IPS DF 19.7 (cell line): ENCODE measurements around the gene TMEM43.

Source experiments
- DNase-seq: peaks from one replicate; pipeline ENCODE4 v3.0.0-alpha.2; 2013; ENCODE audit warnings: low read depth, low spot score

The TMEM43 gene

DNA sequence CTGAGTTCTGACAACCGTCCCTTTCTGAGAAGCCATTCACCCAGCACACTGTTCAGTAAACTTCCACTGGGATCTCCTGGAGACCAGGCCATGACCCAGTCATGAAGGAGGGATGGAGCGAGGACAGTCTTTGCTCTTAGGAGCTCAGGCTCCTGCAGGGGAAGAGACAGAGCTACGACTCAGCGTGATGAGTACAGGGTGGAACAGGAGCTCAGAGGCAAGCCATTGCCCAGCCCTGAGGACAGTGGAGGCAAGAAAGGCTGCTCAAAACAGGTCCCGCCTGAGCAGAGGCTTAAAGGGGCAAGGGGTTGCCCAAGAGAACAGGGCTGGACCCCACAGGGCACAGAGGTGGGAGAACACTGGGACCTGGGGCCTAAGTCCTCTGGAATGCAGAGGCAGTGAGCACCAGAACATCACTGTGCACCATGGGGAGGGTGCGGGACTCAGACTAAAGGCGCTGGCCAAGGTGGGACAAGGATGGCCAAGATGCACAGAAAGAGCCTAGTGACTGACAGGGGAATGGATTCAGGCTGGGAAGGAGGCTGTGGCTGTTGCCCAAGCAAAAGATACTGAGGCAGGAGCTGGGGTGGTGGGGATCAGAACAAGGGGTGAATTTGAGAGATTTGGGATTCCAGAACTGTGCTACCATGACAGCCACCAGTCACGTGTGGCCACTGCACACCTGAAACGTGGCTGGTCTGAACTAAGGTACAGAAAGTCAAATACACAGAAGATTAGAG is 25.8 kb downstream of the TMEM43 start:
- no peak for DNase-seq

DNA sequence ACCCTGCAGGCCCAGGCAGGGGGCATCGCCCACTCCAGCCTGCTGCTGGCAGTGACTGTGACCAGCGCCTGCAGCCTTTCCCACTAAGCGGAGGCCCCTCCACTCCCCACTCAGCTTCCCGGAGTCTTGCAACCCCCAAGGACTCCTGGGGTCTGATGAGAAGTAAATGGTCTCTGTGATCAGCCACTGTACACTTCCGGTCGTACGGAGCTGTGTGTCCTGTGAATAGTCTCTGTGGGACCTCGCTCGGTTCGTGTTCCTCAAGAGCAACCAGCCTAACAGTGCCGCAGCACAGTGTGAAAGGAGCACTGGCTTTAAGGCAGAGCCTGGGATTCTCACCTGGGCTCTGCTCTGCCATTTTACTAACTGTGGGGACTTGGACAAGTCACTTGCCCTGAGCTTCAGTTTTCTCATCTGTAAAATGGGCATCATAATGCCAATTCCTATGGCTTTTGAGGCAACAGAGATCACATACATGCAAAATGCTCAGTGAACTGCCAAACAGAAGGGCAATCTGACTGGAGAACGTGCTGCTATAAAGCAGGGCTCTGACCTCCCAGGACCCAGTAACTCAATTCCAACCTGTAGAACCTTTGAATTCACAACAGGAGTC is 26.7 kb downstream of the TMEM43 start:
- no peak for DNase-seq

DNA sequence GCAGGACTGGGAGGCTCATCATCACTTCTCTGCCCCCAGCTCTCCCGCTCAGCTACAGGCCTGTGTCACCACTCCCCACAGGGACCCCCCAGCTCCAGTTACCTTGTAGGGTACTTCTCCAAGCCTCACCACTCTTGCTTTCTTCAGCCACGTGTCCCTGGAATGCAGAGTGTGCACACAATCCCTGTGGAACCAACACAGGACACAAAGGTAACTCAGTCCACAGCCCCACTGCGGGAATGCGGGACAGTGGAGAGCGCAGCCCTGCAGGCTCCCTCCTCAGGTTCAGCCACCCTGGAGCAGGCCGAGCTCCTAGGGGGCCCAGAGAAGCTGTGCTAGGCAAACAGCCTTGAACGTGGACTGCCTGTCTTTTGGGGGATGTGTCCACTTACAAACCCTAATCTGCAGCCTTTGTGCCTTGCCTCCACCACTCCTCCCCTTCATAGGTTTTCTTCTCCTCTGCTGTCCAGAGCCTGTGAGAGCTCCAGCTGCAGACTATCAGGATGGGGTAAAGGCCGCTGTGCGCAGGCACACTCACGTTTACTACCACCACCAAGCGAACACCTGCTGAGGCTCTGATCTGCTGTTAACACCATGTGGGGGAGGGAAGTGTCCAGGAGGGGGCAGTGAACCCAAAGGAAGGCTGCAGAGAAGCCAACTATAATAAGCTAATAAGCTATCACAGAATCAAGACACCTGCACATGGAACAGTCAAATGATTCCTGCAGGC is 27.5 kb downstream of the TMEM43 start:
- no peak for DNase-seq

DNA sequence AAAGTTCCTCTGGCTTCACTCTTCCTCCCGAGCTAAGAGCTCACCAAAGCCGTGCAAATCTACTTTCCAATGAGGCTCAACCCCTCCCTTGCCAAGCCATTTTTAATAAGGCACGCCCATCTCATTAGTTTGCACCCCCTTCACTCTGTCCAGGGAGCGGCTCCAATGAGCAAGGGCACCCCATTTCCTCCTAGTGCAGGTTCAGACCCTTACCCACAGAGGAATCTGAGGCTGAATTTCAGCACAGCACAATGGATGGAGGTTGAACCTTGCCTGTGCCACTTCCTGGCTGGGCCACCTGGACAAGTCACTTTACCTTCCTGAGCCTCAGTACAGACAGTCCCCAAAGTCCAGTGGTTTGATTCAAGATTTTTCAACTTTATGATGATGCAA is 28.1 kb downstream of the TMEM43 start:
- DNase-seq, result no peak

DNA sequence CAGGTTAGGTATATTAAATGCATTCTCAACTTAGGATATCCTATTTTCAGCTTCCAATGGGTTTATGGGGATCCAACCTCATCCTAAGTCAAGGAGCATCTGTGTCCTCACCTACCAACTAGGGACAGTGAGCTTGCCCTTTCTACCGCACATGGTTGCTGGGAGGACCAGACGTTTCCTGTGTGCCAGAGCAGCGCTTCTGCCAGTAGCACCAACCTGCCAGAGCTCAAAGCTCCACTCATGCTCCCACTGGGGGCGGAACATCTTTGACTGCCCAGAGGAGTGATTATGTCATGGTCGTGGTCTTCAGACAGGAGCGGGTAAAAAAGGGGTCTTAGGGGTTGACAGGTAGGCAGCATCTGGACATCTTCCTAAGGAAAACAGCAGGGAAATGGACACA is 28.8 kb downstream of the TMEM43 start:
- DNase-seq, result no peak

DNA sequence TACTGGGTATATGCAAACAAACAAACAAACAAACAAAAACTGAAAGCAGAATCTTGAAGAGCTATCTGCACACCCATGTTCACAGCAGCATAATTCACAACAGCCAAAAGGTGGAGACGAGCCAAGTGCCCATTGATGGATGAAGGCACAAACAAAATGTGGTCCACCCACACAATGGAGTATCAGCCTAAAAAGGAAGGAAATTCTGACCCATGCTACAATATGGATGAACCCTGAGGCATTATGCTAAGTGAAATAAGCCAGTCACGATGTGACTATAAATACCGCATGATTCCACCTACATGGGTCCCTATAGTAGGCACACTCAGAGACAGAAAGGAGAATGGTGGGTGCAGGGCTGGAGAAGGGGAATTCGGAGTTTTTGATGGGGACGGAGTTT is 29.4 kb downstream of the TMEM43 start:
- DNase-seq, result no peak

DNA sequence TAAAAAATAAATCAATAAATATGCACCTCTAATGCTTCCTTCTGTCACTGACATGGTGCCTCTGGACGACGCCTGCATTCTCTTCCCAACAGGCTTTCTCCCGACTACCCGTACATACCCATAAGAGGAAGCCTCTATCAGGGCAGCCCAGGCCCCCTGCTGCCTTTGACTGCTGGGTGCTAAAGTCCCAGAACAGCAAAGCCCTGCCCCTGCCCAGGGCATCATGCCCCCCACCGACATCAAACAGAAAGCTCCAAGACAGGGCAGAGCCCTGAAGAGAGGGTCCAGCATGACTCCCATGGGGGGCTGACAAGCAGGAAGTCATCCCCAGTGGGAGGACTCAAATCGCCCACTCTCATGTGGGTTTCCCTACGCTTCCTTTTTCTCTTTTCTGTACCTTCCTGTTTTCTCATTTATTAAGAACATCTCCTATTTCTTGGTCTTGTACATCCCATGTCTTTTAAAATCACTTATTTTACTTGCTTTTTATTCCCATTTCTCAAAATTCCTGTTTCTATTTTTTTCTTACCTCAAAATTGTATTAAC is 30.1 kb downstream of the TMEM43 start:
- no peak for DNase-seq

DNA sequence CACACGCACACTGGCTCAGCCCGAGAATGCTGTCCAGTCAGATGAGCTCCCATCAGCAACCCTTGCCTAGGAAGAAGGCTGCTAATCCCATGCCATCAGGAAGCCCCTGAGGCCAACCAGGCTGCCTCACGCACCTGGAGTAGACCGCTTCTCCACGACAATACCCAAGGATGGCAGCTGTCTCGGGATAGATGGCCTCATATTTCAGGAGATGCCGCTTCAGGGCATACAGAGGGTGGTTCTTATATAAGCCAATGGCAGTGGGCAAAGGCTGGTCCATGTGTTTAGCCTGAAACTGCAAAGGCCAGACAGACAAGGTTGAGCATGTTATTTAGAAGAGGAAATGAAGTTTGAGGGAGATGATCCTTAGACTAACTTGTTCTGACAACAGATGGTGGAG is 31.3 kb downstream of the TMEM43 start:
- no peak for DNase-seq

DNA sequence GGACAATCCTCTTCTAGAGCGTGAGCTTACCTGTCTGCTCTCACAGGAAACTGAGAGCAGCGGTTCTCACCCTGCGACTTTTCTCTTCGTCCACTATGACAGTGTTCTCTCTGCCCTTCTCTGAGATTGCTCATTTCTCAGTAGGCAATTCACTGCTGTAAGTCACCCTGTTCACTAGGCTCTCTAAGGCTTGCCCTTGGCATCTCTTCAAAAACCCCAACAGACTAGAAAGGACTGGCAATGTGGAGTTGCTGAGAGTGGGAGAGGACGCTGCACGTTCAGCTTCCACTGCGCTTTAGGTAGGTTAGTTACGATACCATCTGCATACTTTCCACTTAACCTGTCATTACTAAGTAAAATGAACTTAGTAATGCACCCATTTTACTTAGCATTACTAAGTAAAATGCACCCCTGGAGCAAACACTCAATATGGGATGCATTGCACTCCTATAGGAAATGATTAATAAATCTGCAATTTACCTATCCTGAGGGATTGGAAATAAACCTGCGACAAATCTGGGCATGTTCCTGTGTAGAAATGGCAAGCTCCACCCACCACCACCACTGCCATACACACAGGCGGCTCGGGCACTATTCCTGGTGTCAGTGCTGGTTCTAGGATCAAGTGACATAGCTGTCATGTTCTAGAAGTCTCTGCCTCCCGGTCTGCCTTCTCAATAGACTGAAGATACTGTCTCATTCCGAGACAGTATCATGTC is 32.1 kb downstream of the TMEM43 start:
- DNase-seq, result no peak

DNA sequence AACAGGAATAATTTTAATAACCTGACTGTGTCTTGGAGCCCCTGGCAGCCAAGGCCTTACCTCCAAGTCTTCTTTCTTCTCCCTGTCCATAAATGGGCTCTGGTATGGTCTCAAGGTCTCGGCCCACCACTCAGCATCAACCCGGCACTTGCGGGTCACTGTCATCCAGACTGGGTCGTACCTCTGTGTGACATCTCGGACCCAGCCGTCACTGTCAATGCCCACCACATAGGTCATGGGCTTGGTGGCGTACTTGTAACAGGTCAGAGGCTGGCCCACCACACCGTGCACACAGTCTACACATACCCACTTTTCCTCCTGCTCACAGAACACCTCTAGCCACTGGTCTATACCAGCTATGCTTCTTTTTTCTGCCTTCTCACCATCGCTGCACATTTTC is 33.1 kb downstream of the TMEM43 start:
- no peak for DNase-seq

DNA sequence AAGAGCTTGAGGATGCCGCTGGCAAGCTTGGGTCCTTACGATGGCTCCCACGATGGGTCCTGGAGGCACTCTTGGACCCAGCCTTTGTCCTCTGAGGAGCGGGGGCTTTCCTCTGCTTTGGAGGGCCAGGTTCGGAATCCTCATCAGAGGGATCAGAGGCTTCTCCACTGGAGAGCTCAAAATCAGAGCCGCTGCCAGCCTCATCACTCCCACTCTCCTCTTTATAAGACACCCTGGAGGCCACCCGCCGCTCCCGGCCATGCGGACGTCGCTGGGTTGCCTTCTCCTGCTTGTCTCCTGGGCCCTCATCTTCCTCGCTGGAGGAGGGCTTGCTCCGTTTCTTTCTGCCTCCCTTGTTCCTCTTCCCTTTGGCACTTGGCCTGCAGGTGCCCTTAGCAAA is 33.5 kb downstream of the TMEM43 start:
- DNase-seq, result no peak

DNA sequence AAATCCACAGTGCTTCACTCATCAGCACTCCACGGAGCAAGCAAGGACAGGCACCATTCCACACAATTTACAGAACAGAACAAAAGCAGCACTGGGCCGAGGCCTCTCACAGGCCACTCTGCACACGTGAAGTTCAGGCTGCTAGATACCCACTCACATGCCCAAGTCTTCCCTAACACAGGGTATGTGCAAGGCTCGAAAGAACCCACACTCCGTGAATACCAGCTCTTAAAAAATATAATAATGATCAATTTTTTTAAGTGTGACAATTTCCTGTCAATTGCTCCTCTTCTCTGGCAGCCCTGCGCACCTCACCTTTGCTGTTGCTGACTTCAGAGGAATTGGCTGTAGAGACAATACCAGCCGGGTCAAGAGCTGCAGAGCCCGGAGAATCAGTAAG is 34.6 kb downstream of the TMEM43 start:
- DNase-seq, result no peak

DNA sequence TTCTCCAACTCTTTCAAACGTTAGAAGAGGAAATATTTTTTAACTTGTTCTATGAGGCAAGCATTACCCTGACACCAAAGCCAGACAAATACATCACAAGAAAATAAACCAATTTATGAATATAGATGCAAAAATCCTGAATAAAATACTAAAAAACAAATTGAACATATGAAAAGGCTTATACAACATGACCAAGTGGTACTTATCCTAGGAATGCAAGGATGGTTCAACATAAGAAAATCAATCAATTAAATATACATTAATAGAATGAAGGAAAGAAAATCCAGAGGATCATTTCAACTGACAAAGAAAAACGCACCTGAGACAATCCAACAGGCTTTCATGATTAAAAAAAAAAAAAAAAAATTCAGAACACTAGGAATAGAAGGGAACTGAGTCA is 36.4 kb downstream of the TMEM43 start:
- no peak for DNase-seq

DNA sequence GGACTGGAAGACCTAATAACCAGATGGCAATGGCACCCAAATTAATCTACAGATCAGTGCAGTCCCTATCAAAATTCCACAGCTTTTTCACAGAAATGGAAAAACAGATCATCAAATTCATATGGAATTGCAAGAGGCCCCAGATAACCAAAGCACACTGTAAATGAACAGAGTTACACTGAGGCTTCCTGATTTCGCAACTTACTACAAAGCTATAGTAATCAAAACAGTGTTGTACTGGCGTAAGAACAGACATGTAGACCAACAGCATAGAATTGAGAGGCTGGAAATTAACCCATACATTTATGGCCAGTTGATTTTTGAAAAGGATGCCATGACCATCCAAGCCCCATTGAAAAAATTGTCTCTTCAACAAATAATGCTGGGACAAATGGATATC is 37.3 kb downstream of the TMEM43 start:
- DNase-seq, result no peak

DNA sequence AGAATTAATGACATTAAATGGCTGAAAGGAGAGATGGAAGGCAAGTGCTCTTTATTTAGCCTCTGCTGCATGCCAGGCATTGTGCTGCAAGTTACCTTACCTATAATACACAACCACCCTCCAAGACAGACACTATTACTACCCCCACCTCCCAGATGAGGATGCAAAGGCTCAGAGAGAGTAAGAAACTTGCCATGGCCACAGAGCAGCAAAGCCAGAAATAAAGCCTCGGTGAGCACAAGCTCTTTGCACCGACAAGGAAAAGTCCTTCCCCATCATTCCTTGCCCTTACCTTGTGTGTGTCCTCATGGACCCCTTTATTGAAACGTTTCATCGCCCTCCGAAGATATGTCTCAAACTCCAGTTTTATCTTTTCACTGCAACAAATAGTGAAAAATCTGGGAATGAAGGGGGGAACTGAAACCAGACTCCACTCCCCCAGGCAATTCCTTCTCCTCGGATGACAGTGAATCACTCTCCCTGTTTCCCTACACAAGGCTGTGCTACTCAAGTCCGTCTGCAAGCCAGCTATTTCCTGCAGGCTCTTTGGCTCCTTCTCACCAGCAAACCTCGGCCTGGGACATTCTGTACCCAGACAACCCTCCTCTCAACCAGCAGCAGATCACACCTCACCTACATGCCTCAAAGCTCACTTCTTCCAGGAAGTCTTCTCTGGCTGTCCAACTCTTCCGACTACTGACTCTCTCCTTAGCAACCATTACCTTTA is 42.2 kb downstream of the TMEM43 start:
- no peak for DNase-seq

DNA sequence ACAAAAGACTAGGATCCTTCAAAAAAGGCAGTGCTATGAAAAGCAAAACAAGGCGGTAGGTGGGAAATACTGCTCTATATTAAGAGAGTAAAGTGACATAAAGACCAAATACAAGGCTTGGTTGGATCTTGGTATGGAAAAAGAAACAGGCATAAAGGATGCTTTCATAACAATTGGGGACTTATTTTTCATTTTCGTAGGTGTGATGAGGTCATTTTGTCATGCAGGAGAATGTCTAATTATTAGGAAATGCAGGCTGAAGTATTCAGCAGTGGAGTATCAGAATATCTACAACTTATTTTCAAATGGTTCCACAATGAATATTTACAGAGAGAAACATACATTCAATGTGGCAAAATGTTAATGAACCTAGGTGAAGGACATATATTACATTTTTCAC is 44.6 kb downstream of the TMEM43 start:
- no peak for DNase-seq

DNA sequence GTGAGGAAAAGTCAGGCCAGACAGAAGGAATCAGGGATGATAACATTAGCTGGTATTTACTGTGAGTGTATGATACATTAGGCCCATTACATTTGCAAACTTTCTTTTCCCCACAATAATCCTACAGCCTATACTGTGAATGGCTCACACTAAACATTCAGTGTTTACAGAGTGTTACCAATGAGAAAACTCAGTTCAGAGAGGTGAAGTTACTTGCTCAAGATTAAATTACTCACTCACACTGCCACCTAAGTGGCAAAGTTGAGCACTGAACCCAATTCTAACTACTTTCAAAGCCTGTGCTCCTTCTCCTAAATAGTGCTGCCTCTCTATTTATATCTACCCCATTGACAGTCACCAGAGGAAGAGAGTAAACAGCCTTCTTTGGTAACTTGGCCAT is 45.0 kb downstream of the TMEM43 start:
- DNase-seq, result no peak

DNA sequence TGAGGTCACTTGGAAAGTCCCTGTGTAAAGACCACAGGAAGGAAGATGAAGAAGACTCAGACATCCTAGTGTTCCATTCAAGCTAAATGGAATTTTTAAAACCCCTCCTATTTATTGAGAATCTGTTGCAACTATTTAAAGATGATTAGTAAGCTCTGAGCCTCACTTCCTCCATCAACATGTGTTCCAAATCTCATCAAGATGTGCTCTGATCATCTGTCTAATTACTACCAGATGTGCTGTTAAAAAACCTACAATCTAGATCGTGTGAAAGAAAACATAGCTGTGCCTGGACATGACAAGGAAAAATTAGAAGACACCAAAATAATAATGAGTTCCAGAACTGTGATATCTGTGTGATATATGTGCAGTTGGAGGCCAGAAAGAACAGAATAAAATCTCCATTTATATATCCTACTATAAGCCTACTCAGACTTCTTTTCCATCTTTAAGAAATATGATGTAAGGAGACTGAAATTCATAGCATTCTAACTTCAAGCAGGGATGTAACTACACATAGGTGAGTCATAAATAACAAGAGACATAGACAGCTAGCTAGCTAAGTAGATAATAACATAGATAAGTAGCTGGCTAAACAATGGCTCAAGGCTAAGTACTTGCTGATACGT is 45.8 kb downstream of the TMEM43 start:
- no peak for DNase-seq

DNA sequence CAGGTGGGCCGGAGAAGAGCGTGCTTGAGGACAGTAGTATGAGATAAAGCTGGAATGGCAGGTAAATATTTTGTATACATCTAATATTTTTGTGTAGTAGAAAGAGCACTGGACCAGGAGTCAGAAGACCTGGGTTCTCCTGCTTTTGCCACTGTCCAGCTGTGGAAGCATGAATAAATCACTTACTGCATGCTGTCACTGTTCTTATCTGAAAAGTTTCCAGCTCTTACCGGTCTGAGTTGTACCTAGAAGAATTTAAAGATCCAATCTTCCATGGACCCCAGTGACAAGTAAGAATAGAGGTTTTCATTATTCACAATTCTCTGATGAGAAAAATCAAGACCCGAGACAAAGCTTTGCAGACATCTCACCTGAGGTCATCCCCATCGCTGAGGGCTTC is 47.6 kb downstream of the TMEM43 start:
- DNase-seq, result no peak

DNA sequence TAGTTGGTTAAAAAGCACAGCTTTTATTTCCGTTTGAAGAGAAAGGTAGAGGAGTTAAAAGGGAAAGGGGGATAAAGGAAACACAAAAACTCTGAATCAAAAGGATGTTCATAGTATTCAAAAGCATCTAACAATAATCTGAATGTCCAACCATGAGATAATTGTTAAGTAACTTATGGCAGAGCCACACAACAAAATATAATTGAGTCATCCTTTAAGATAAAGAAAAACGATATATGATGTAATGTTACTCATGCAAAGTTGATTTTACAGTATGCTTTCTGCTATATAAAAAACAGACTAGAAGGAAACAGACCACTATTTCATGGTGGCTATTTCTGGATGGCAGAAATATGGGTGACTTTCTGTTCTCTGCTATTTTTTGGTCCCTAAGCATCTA is 49.6 kb downstream of the TMEM43 start:
- no peak for DNase-seq
